ENCODE results near the gene TRMT61A.

The TRMT61A gene

GRCh38 chr14:103535081-103535890 is 6.3 kb downstream of the TRMT61A start:
- DNase-seq (ENCODE audit: low read depth in 3 of 3) = no peak

GRCh38 chr14:103535891-103536565 is 7.0 kb downstream of the TRMT61A start:
- no peak for DNase-seq (ENCODE audit: low read depth in 3 of 3)

GRCh38 chr14:103536693-103537092 is 7.7 kb downstream of the TRMT61A start:
- DNase-seq (ENCODE audit: low read depth in 3 of 3) = no peak

GRCh38 chr14:103537175-103537990 is 8.4 kb downstream of the TRMT61A start:
- DNase-seq (ENCODE audit: low read depth in 3 of 3) = no peak

- no peak for DNase-seq (ENCODE audit: low read depth in 3 of 3)
Measured at GRCh38 chr14:103538291-103539055, 9.5 kb downstream of the TRMT61A start.

GRCh38 chr14:103539056-103539825 is 10.2 kb downstream of the TRMT61A start:
- no peak for DNase-seq (ENCODE audit: low read depth in 3 of 3)

- DNase-seq (ENCODE audit: low read depth in 3 of 3) = no peak
Measured at GRCh38 chr14:103540821-103541708, 12.1 kb downstream of the TRMT61A start.

- no peak for DNase-seq (ENCODE audit: low read depth in 3 of 3)
Measured at GRCh38 chr14:103541709-103542604, 13.0 kb downstream of the TRMT61A start.

GRCh38 chr14:103542605-103543088 is 13.7 kb downstream of the TRMT61A start:
- no peak for DNase-seq (ENCODE audit: low read depth in 3 of 3)

GRCh38 chr14:103543140-103543539 is 14.1 kb downstream of the TRMT61A start:
- DNase-seq (ENCODE audit: low read depth in 3 of 3) = no peak

- DNase-seq (ENCODE audit: low read depth in 3 of 3) = no peak
Measured at GRCh38 chr14:103543721-103544387, 14.9 kb downstream of the TRMT61A start.

GRCh38 chr14:103544388-103545218 is 15.6 kb downstream of the TRMT61A start:
- DNase-seq (ENCODE audit: low read depth in 3 of 3) = no peak

GRCh38 chr14:103545219-103545914 is 16.4 kb downstream of the TRMT61A start:
- DNase-seq (ENCODE audit: low read depth in 3 of 3) = no peak

GRCh38 chr14:103545915-103546651 is 17.1 kb downstream of the TRMT61A start:
- no peak for DNase-seq (ENCODE audit: low read depth in 3 of 3)

- peak; percentile 53 to 61 (median 56) for DNase-seq (ENCODE audit: low read depth in 3 of 3)
Measured at GRCh38 chr14:103546652-103547454, 17.9 kb downstream of the TRMT61A start.
